ENCODE data around the gene PIM3. TPM values are rescaled to one million over a fixed set of nuclear protein-coding genes. Genes with fewer than 3 reads are reported as not detected.

Gene PIM3
- total RNA-seq, 1 experiment from 2014 or later: 37.1 TPM

GRCh38 chr22:49924113-49924833, 36.3 kb upstream of the PIM3 start:
- Histone ChIP-seq H3K9me3 (no peaks in the 10 kb centered on the region), H3K4me3 (no peak overlapping the region), H3K36me3 (no peaks in the 10 kb centered on the region), H3K27me3 (no peaks in the 10 kb centered on the region)
- no peak for DNase-seq

DNA sequence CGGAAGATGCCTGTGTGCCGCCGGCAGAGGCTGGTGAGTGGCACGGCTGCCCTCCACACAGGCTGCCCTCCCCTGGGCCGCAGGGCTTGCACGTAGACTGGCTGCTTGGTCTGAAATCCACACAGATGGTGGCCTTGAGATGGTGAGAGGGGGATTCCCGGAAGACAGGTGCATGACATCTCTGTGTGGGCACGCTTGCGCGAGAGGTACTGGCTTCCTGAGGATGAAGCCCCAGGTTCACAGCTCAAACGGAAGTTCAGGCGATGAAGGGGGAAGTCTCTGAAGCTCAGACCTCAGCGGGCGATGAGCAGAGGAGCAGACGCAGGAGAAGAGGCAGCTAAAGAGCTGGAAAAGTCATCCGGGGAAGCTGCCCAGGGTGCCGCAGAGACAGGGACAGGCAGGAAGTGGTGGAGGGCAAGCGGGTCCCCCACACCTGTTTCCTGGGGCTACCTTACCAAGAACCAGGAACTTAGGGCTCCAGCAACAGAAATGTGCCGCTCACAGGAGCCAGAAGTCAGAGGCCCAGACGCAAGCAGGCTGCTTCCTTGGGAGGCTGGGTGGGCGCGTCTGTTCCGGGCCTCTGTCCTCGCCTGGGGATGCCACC, 34.9 kb upstream of the PIM3 start:
- no peak for DNase-seq
- H3K27me3 ChIP-seq: no peaks in the 10 kb centered on the region
- H3K36me3 ChIP-seq: no peaks in the 10 kb centered on the region
- no peaks in the 10 kb centered on the region for H3K9me3 ChIP-seq
- no peak overlapping the region for H3K4me3 ChIP-seq

- no peaks in the 10 kb centered on the region for H3K9me3 ChIP-seq
- H3K27me3 ChIP-seq: no peaks in the 10 kb centered on the region
- no peaks in the 10 kb centered on the region for H3K36me3 ChIP-seq
- no peak overlapping the region for H3K4me3 ChIP-seq
- no peak for DNase-seq
These were observed 33.7 kb upstream of the PIM3 start for GRCh38 chr22:49926916-49927315.

DNA sequence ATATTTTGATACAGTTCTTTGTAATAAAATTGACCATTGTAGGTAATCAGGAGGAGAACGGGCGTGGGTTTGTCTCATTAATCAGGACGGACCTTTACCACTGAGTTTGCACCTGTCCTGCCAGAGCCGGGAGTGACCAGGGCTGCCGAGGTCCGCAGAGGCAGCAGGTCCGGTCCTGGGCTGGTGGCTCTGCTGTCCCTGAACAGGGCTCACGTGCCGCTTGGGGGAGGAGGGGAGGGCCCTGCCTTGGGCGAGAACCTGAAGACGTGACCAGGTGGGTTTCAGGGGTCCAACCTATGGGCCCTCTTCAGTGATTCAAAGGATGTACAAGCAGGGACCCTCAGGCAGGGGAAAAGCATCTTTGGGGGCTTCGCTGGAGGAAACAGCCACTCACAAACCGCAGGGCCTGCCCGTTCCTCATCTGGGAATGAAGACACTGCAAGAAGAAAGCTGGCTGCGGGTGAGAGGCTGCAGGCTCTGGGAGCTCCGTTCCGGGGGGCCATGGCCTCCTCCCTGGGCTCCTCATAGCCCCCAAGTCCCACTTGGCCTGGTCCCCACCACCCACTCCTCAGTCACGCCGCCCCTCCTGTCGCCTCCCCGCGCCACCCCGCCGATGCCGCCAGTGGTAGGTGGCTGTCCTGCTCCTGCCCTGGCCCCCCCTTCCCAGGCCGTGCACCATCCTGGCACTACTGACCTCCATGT, 32.9 kb upstream of the PIM3 start:
- DNase-seq: no peak
- Histone ChIP-seq H3K9me3 (no peaks in the 10 kb centered on the region), H3K4me3 (no peak overlapping the region), H3K27me3 (no peaks in the 10 kb centered on the region), H3K36me3 (no peaks in the 10 kb centered on the region)

- no peak overlapping the region for H3K4me3 ChIP-seq
- no peak for DNase-seq
These were observed 32.4 kb upstream of the PIM3 start for GRCh38 chr22:49928185-49928495.

GRCh38 chr22:49928555-49929210, 31.9 kb upstream of the PIM3 start:
- Histone ChIP-seq H3K27me3 (no peaks in the 10 kb centered on the region), H3K4me3 (no peak overlapping the region), H3K36me3 (no peaks in the 10 kb centered on the region), H3K9me3 (no peaks in the 10 kb centered on the region)
- DNase-seq: no peak

More at GRCh38 chr22:49928185-49928495, 32.4 kb upstream of the PIM3 start:
- Histone ChIP-seq H3K9me3 (no peaks in the 10 kb centered on the region), H3K27me3 (no peaks in the 10 kb centered on the region), H3K36me3 (no peaks in the 10 kb centered on the region)

GRCh38 chr22:49929211-49929979, 31.2 kb upstream of the PIM3 start:
- no peaks in the 10 kb centered on the region for H3K36me3 ChIP-seq
- no peaks in the 10 kb centered on the region for H3K9me3 ChIP-seq
- peak; percentile 42 for DNase-seq
- no peaks in the 10 kb centered on the region for H3K27me3 ChIP-seq
- no peak overlapping the region for H3K4me3 ChIP-seq

GRCh38 chr22:49929994-49930575, 30.5 kb upstream of the PIM3 start:
- Histone ChIP-seq H3K27me3 (no peaks in the 10 kb centered on the region), H3K36me3 (no peaks in the 10 kb centered on the region), H3K9me3 (no peaks in the 10 kb centered on the region), H3K4me3 (no peak overlapping the region)
- DNase-seq: no peak

DNA sequence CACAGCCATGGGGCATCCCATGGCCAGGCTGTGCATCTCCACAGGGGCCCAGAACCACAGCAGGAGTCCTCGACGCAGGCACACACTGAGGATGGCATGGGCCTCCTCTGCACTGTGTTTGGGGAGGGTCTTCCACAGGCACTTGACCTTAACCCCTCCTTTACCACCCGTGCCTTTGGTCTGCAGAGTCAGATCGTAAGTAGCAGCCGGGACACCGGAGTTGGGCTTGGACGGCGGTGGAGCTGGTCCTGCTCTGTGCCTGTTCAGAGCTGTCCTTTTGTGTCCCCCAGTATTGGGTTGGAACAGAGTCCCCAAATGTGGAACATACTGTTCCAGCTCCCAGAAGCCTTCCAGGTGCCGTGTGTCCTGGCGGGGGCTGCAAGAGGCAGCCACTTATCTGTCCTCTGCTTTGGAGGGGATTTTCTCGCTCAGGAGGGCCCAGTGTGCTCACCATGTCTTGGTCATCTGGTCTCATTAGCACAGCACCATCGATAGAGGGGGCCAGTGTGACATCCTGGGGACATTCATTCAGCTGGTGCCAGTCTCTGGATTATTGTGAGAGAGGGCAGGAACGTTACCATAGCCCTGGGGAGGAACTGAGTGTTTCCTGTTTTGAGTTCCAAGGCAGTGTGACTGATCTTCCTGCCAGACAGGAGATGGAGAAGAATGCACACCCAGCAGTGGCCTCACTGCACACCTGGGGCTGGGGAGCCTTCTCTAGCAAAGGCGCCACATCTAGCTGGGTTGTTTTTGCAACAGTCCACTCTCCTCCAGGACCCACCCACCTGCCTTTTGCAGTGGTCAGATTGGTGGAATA, 29.8 kb upstream of the PIM3 start:
- peak; percentile 33 for DNase-seq

DNA sequence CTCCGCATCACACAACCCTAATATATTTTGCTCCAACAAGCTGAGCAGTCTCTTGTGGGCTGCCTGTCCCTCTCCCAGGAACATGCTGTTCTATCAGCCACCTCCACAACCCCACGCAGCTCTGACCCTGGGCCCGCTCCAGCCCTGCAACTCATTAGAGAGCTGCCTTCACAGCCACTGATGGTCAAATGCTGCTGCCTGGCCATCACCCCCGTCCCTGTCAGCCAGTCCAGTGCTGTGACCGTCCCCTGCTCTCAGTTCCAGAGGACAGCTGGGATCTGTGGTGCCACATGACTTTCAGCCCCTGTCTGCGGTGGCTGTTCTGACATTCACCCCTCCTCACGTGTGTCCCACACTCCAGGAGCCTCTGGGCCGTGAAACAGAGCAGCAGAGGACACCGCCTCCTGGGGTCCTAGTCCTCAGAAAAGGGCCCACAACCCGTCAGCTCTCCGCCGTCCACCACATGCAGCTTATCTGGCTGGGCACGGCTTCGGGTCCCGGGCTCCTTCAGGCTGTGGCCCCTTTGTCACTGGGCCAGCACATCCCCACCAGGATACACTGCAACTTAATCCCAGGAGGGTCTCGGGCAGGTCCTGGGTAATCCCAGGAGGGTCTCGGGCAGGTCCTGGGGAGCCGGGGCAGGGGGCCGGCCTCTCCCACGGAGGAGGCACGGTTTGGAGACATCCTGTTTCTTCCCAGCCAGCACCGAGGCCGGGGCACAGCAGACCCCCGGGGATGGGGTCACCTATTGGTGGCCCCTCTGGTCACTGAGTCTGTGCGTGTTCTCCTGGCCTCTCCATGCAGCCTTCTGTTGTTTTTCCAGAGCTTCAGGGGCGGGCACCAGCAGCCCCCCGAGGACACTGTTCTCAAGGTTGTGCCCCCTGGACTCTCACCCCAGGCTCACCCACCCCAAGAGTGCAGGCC, 27.1 kb upstream of the PIM3 start:
- H3K36me3 ChIP-seq: no peaks in the 10 kb centered on the region
- H3K27me3 ChIP-seq: no peaks in the 10 kb centered on the region
- peak overlapping the region; percentile 60; the same call in 1 of the 2 replicates for H3K4me3 ChIP-seq
- DNase-seq: no peak
- H3K9me3 ChIP-seq: no peaks in the 10 kb centered on the region

More for the DNA sequence above, 29.8 kb upstream of the PIM3 start:
- no peak overlapping the region for H3K4me3 ChIP-seq
- H3K27me3 ChIP-seq: no peaks in the 10 kb centered on the region
- no peaks in the 10 kb centered on the region for H3K36me3 ChIP-seq
- H3K9me3 ChIP-seq: no peaks in the 10 kb centered on the region

DNA sequence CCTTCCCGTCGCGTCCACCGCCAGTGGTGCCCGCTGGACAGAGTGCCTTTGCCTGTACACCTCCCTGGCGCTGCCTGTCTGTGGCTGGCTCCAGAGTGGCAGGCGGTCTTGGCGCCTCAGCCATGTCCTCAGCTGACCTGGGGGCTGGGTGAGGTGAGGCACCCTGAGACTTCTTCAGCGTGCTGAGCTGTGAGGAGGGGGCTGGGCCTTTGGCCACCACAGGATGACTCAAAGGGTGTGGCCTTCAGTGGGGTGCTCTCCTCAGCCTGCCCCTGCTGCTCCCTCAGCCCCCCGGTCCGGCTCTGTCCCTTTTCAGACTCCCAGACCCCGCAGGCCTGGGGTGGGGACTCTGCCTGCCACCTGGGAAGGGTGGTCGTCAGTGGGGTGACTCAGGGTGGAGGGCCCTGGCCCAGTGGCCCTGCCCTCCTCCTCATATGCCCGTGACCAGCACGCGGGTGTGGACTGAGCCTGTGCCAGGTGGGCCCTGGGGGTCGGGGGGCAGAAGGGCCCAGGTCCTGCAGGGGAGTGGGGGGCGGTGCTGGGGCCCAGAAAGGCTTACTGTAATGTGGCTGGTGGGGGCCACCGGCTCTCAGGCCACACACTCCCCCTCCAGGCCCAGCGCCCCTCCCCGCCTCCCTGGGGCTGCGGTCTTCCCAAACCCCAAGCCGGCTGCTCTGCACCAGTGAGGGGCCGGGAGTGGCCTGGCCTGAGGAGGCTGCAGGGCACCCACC, 26.2 kb upstream of the PIM3 start:
- Histone ChIP-seq H3K4me3 (peak overlapping the region; percentile 60), H3K27me3 (no peaks in the 10 kb centered on the region), H3K36me3 (no peaks in the 10 kb centered on the region), H3K9me3 (no peaks in the 10 kb centered on the region)
- peak; percentile 75 for DNase-seq

GRCh38 chr22:49934891-49935557, 25.5 kb upstream of the PIM3 start:
- peak; percentile 81 for DNase-seq
- H3K9me3 ChIP-seq: no peaks in the 10 kb centered on the region
- H3K4me3 ChIP-seq: peak overlapping the region; percentile 60
- no peaks in the 10 kb centered on the region for H3K36me3 ChIP-seq
- H3K27me3 ChIP-seq: no peaks in the 10 kb centered on the region

DNA sequence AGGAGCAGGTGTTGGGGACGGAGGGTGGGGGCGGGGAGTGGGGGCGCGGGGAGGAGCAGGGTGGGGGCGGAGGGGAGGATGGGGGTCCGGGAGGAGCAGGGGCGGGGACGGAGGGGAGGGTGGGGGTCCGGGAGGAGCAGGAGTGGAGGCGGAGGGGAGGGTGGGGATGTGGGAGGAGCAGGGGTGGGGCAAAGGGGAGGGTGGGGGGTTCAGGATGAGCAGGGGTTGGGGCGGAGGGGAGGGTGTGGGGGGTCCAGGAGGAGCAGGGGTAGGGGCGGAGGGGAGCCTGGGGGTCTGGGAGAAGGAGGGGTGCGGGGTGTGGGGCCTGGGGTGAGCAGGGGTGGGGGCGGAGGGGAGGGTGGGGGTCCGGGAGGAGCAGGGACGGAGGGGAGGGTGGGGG, 25.0 kb upstream of the PIM3 start:
- Histone ChIP-seq H3K9me3 (no peaks in the 10 kb centered on the region), H3K27me3 (no peaks in the 10 kb centered on the region), H3K4me3 (no peak overlapping the region), H3K36me3 (no peaks in the 10 kb centered on the region)
- peak; percentile 42 for DNase-seq
